DND-41 (cell line): ENCODE measurements around the gene CX3CR1.

Experiments used
- ATAC-seq: fragments of 200-7000 bp; cut with Tn5 transposase; 3 replicates; pipeline ENCODE4 v1.9.1; 2021; ENCODE audit warnings: low read depth; ENCODE audit not compliant: insufficient read depth
- DNase-seq: peaks from one replicate; pipeline ENCODE4 v3.0.0-alpha.2; 2020
- H2AFZ ChIP-seq: 2 replicates; pipeline ENCODE4 v1.6.0; 2012; ENCODE audit warnings: low read depth, low read length
- H3K27ac ChIP-seq: 2 replicates; pipeline ENCODE4 v1.5.1; 2012; ENCODE audit warnings: low read length, inconsistent platforms
- H3K27me3 ChIP-seq: fragments of 200-600 bp; sonication (generic); 2 replicates; pipeline ENCODE4 v1.6.0; 2012; ENCODE audit warnings: low read length, mild to moderate bottlenecking, inconsistent platforms; ENCODE audit not compliant: insufficient read depth, poor library complexity
- H3K36me3 ChIP-seq: 2 replicates; pipeline ENCODE4 v1.5.1; 2012; ENCODE audit warnings: low read length, inconsistent platforms; ENCODE audit not compliant: insufficient read depth
- H3K4me1 ChIP-seq: 2 replicates; pipeline ENCODE4 v1.5.1; 2012; ENCODE audit warnings: mild to moderate bottlenecking, low read length; ENCODE audit not compliant: insufficient read depth
- H3K4me2 ChIP-seq: 2 replicates; pipeline ENCODE4 v1.6.0; 2012; ENCODE audit warnings: mild to moderate bottlenecking, moderate library complexity, low read length, inconsistent platforms; ENCODE audit not compliant: insufficient read depth
- H3K4me3 ChIP-seq, 2 experiments: fragments of 200-600 bp in 1 of 2; shearing (Covaris generic) in 1 of 2; 2 replicates each; pipeline ENCODE4 v1.5.1; 2012 to 2016; ENCODE audit warnings: inconsistent platforms in 2 of 2, low read length in 2 of 2, mild to moderate bottlenecking in 2 of 2, low read depth in 1 of 2, moderate library complexity in 1 of 2
- H3K79me2 ChIP-seq: 2 replicates; pipeline ENCODE4 v1.6.0; 2012; ENCODE audit warnings: low read length, inconsistent platforms; ENCODE audit not compliant: insufficient read depth
- H3K9ac ChIP-seq: 2 replicates; pipeline ENCODE4 v1.6.0; 2012; ENCODE audit warnings: low read depth, mild to moderate bottlenecking, inconsistent platforms, low read length, moderate library complexity
- H3K9me3 ChIP-seq: 2 replicates; pipeline ENCODE4 v1.5.1; 2012; ENCODE audit warnings: low read length, moderate library complexity, mild to moderate bottlenecking, inconsistent platforms; ENCODE audit not compliant: insufficient read depth, severe bottlenecking
- H4K20me1 ChIP-seq: 2 replicates; pipeline ENCODE4 v1.6.0; 2012; ENCODE audit warnings: low read length; ENCODE audit not compliant: insufficient read depth
- CTCF ChIP-seq: IDR thresholded peaks from 2 replicates; pipeline ENCODE4 v1.5.1; 2012; ENCODE audit warnings: borderline replicate concordance, low read length, moderate library complexity, mild to moderate bottlenecking; ENCODE audit not compliant: poor library complexity, severe bottlenecking; ENCODE audit errors: extremely low read depth
- EZH2 ChIP-seq: IDR thresholded peaks from 3 replicates; pipeline ENCODE4 v1.6.1; 2012; ENCODE audit warnings: borderline replicate concordance, low read depth, mild to moderate bottlenecking, moderate library complexity, low read length, inconsistent platforms; ENCODE audit not compliant: severe bottlenecking

Gene CX3CR1

GRCh38 chr3:39327053-39327745, 47.4 kb upstream of the CX3CR1 start:
- Histone ChIP-seq H3K27ac (peak overlapping the region; percentile 59), H3K4me3 (no peak overlapping the region), H3K27me3 (no peaks in the 10 kb centered on the region), H3K36me3 (peaks cover 1% of the 10 kb centered on the region), H3K4me1 (peaks cover 74% of the 10 kb centered on the region), H3K4me2 (no peak overlapping the region), H2AFZ (0 out of 2 replicates have a peak overlapping the region, but pooled peaks have one; percentile 21), H3K9me3 (no peaks in the 10 kb centered on the region), H3K79me2 (peaks cover 14% of the 10 kb centered on the region; the same call in 1 of the 2 replicates), H3K9ac (no peak overlapping the region), H4K20me1 (no peaks in the 10 kb centered on the region)
- TF ChIP-seq EZH2 (no peak), CTCF (peak; percentile 3)
- DNase-seq, result no peak
- ATAC-seq, result peak; percentile 47

- Histone ChIP-seq H3K27me3 (no peaks in the 10 kb centered on the region), H3K9me3 (no peaks in the 10 kb centered on the region), H3K4me3 (no peak overlapping the region), H3K9ac (no peak overlapping the region), H3K4me1 (peaks cover 69% of the 10 kb centered on the region), H3K79me2 (no peaks in the 10 kb centered on the region), H3K4me2 (no peak overlapping the region), H4K20me1 (no peaks in the 10 kb centered on the region), H3K27ac (no peak overlapping the region), H2AFZ (no peak overlapping the region), H3K36me3 (no peaks in the 10 kb centered on the region)
- no peak for TF ChIP-seq CTCF
- no peak for TF ChIP-seq EZH2
- DNase-seq, result no peak
- no peak for ATAC-seq
Observed at GRCh38 chr3:39325236-39325635, 45.4 kb upstream of the CX3CR1 start.

- Histone ChIP-seq H3K27me3 (no peaks in the 10 kb centered on the region), H3K4me2 (no peak overlapping the region), H3K27ac (peak overlapping the region; percentile 73; the same call in 1 of the 2 replicates), H3K79me2 (no peaks in the 10 kb centered on the region), H4K20me1 (no peaks in the 10 kb centered on the region), H3K9me3 (no peaks in the 10 kb centered on the region), H3K36me3 (no peaks in the 10 kb centered on the region), H3K9ac (no peak overlapping the region), H2AFZ (peak overlapping the region; percentile 64), H3K4me3 (no peak overlapping the region), H3K4me1 (peaks cover 52% of the 10 kb centered on the region)
- no peak for DNase-seq
- TF ChIP-seq EZH2, result no peak
- TF ChIP-seq CTCF, result no peak
- ATAC-seq, result no peak
Observed at GRCh38 chr3:39323494-39323893, 43.7 kb upstream of the CX3CR1 start.
